CD4-positive, alpha-beta T cell treated with Interferon alpha-2 for 1 hour (primary cell): Measurements from ENCODE around the gene TPO.

Experiments used
- DNase-seq, 2 donors: peaks; one replicate each; pipeline ENCODE4 v3.0.0-alpha.2; 2020 to 2022

TPO gene

DNA sequence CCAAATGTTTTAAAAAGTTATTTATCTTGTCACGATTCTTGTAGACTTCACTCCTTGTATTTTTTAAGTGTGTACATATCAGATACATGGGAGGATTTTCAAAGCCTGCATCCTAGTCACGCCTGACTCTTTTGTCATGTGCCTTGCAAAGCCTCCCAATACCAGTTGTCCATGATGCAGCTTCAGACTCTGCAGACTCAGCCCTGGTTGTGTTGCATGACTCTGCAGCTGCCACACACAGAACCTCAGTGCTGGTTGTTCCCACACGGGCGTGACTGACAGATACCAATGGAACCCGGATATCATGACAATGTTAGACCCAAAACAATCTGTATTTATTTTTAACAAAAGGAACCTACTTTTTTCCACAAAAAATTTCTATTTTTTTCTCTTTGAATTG lies 38.2 kb downstream of the TPO start:
- no peak for DNase-seq

DNA sequence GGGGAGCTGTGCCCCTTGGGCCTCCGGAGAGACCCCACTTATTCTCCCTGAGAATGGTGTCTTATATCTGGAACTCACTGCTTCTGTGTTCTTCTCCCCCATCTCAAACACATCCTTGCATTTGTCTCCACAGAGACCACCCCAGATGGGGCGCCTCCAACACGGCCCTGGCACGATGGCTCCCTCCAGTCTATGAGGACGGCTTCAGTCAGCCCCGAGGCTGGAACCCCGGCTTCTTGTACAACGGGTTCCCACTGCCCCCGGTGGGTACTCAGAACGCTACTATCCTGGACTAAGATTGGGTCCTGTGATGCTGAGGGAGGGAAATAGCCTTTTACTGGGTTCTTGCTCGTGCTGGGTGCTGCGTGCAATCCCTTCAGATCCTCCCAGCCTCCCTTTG lies 40.3 kb downstream of the TPO start:
- DNase-seq: no peak

DNA sequence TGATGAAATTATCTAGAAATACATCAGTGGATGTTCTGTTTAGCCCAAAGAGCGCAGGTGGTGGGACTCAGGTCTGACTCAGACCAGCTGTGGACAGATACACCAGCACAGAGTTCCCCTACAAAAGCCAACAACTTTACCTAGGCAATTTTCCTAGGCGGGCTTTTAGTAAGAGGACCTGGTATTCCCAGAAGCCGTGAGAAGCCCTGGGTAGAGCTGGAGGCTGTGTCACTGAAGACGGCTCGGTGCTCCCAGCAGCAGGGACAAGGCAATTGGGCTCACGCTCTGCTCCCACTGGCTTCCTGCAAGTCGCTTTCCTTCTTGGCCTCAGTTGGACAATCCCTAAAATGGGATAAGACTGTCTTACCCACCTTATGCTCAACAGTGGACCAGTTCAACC lies 41.1 kb downstream of the TPO start:
- no peak for DNase-seq

DNA sequence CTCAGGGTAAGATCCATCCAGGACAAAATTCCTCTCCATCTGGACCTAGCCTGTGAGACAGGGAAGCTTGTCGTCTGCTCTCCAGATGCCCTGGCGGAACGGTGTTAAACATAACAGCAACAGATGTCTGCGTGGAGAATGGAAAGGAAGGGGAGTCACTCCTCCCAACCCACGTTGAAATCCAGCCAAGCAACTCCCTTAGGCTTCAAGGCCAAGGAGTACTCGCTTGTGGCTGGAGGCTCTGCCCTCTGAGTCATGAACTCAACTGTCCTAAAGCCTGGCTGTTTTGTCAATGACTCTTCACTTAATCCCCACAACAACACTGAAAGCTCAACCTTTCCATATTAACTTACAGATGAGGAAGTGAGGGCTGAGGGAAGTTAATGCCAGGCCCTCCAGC lies 42.2 kb downstream of the TPO start:
- DNase-seq: no peak

DNA sequence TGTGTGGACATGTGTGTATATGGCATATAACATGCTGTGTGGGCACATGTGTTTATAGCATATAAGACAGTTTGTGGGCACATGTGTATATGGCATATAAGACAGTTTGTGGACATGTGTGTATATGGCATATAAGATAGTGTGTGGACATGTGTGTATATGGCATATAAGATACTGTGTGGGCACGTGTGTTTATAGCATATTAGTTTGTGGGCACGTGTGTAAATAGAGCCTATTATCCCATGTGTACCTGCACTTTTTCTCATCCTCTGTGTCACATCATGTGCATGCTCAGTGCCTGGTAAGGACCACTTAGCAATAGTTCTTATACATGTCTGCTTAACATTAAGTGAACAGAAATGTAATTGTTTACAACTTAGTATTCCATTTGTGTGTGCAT lies 45.2 kb downstream of the TPO start:
- no peak for DNase-seq

DNA sequence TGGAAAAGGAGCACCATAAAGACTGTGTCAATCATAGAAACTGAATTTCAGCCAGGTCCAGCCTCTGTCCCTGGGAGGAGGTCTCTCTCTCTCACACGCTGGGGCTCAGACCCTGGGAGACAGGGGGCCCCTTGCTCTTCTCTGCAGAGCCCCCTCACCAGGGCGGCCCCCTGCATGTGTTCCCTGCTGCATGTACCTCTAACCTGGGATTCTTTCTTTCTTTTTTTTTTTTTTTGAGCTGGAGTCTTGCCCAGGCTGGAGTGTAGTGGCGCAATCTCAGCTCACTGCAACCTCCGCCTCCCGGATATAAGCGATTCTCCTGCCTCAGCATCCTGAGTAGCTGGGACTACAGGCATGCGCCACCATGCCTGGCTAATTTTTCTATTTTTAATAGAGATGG lies 46.5 kb downstream of the TPO start:
- DNase-seq: no peak

DNA sequence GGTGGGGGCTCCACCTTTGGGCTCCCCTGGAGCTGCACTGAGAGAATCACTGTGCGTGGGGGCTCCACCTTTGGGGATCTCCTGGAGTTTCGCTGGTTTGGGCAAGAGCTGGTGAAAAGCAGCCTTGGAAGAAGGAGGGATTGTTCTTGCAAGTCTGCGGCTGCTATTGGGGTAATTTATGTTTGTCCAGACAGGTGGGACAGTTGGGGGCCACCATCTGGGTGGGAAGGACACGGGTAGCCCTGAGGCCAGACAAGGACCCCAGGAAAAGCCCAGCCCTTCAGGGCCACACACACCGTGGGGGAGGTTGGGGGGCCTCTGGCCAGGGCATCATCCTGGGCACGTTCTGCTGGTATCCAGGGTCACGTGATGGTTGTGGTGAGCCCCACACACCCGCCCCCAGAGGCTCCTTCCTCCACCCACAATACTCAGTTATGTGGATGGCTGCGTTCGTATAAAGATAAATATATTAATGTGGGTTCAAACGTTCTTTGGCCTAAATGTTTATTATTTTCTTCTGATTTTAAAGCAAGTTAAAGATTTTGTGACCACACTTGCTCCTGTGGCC lies 47.7 kb downstream of the TPO start:
- no peak for DNase-seq

DNA sequence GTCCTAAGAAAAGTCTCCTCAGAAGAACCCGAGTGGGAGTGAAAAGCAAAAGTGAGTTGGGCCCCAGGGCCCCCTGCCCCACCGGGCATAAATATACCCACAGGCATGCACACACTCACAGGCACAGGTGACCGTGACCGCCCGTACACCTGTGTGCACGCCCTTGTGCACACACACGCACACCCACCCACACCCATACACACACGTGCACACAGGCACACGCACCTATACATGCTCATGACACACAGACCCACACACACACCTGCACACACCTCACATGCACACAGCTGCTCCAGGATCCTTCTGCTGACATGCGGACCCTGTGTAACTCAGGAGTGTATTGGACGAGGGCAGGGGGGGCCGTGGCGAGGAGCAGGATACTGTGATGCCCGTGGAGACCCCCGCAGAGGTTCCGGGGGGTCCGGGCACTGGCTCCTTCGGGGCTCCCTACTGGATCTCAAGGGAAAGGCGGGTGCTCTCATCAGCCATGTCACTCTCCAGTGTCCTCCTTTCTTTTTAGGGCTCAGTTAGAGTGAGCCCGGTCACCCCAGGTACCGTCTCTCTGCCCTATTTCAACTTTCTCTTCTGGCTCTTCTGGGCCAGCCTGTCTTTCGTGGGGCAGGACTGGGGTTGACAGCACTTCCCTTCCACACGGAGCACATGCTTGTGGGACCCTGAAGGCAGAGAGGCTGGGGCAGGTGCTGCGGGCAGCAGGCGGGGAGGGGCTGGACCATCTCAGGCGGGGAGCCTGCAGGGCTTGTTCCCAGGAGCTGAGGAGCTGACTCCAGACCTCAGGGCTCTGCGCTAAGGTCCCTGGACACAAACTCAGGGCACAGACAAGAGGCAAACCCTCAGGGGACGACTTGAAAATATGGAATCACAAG lies 48.5 kb downstream of the TPO start:
- DNase-seq: no peak

DNA sequence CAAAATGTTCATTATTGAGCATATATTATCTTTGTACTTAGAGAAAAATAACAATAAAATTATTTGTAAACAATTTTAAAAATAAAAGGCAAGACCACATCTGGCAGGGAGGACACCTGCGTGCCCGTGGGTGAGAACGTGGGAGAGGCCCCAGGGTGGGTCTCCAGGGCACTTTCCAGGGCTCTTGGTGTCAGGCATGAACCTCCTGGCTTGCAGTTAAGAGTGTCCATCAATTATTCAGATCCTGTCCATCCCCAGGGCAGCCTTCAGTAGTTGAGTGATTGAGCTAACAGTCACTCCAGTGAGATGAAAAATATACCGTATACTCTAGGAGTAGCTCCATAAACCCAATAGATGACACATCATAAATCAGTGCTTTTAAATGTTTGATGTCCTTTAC lies 49.7 kb downstream of the TPO start:
- DNase-seq: no peak

DNA sequence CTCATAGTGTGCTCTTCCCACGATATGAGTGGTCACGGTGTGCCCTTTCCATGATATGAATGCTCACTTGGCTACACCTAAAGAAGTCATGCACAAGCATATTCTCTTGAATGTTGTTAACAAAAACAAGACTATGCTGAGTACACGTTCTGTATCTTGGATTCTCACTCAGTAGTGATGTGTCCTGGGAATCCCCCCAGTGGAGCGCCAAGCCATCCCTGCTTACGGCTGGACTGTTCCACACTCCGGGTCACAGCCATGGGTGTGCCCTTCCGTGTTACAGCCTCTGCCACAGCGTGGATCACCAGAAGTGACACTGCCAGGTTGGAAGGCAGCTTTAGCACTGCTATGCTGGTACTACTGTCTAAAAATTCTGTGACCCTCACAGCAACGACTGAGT lies 59.1 kb downstream of the TPO start:
- DNase-seq: no peak

DNA sequence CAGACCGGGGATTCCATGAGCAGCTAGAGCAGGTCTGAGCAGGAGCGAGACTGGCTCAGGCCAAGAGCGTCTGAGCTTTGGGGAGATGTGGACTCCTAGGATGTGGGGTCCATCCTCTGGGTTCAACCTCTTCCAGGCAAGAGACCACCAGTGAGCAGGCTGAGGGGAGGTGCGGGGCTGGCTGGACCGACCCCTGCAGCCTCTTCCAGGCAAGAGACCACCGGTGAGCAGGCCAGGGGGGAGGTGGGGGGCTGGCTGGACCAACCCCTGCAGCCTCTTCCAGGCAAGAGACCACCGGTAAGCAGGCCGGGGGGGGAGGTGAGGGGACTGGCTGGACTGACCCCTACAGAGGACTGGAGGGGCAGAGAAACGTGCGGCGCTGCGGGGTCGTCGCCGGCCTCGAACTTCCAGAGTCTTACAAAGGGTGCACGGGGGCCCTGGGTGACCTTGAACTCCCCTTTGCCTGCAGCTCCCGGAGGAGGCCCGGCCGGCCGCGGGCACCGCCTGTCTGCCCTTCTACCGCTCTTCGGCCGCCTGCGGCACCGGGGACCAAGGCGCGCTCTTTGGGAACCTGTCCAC lies 63.4 kb downstream of the TPO start:
- no peak for DNase-seq

DNA sequence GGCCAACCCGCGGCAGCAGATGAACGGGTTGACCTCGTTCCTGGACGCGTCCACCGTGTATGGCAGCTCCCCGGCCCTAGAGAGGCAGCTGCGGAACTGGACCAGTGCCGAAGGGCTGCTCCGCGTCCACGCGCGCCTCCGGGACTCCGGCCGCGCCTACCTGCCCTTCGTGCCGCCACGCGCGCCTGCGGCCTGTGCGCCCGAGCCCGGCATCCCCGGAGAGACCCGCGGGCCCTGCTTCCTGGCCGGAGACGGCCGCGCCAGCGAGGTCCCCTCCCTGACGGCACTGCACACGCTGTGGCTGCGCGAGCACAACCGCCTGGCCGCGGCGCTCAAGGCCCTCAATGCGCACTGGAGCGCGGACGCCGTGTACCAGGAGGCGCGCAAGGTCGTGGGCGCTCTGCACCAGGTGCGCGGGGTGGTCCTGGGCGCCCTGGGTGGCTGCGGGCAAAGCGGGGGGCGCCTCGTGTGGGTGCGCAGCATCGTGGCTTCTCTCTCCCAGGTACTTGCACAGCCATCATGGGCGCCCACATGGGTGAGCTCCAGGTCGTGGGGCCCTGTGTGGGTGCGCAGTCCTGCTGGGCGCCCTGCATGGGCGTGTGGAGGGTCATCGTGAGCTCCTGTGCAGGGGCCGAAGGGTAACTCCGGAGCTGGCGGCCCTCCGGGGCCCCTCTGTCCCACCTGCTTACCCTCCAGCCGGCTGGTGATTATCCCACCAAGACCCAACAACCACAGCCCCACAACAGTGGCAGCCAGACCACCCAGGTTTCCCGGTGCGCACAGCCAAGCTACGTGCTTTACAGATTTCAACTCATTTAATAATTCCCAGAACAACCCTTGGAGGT lies 64.2 kb downstream of the TPO start:
- no peak for DNase-seq

DNA sequence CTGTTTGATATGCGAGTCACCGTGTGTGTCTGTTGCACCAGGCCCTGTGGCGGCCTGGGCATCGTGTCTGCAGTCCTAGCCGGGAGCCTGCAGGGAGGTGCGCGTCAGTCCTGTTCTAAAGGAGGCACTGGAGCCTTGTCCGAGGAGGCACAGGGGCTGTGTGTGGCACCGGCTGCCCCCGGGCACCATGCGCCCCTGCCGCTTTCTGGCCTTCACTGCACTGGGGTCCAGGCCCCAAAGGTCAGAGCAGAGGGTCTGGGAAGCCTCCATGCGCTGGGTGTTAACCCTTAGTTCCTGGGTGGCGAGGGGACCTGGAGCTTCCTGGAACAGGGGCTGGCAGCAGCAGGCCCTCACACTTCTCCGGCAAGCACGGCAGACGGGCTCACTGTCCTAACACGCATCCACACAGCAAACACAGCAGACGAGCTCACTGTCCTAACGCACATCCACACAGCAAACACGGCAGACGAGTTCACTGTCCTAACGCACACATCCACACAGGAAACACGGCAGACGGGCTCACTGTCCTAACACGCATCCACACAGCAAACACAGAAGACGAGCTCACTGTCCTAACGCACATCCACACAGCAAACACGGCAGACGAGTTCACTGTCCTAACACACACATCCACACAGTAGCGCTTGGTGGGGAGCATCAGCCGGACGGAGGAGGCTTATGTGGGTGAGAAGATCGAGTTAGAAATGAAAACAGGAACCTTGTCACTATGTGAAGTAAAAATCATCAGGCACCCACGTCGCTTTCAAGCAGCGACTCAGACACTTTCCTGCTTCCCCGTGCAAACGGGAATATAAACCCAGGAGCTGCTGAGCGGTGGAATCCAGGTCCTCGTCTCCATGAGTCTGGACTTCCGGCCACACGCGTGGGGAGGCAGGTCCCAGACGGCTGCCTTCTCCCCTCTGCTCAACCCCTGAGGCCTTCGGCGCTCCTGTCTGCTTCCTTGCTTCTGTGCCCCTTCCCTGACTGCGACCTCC lies 65.3 kb downstream of the TPO start:
- DNase-seq: no peak

DNA sequence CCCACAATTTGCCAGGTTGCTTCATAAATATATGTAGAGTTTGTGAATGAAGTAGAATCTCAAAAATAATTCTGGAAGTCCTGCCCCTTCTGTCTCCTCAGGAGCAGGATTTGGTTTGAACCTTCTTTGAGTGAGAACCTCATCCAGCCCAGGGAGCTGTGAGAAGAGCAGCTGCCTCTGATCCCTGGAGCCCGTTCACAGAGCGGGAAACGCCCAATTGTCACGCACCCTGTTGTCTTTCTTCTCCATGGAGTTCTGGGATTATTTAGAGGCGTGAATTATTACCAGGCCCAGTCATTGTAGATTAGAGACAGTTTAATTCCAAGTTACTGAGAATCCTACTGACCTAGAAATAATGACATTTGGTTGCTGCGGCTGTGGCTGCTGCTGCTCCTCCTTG lies 66.1 kb downstream of the TPO start:
- no peak for DNase-seq

DNA sequence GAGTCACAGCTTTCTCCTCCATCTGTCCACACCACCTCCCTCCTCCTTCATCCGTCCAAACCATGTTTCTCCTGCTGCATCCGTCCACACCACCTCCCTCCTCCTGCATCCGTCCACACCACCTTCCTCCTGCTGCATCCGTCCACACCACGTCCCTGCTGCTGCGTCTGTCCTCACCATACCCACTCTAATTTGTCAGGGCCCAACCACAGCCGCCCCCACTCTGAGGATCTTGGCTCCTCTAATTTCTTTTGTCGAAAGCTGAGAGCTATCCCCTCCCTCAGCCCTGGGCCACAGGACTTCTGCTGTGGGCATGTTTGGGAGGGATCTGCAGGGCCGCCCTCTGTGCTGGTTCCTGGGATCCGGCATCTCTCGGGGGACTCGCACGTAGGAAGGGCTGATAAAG lies 67.4 kb downstream of the TPO start:
- DNase-seq: no peak

DNA sequence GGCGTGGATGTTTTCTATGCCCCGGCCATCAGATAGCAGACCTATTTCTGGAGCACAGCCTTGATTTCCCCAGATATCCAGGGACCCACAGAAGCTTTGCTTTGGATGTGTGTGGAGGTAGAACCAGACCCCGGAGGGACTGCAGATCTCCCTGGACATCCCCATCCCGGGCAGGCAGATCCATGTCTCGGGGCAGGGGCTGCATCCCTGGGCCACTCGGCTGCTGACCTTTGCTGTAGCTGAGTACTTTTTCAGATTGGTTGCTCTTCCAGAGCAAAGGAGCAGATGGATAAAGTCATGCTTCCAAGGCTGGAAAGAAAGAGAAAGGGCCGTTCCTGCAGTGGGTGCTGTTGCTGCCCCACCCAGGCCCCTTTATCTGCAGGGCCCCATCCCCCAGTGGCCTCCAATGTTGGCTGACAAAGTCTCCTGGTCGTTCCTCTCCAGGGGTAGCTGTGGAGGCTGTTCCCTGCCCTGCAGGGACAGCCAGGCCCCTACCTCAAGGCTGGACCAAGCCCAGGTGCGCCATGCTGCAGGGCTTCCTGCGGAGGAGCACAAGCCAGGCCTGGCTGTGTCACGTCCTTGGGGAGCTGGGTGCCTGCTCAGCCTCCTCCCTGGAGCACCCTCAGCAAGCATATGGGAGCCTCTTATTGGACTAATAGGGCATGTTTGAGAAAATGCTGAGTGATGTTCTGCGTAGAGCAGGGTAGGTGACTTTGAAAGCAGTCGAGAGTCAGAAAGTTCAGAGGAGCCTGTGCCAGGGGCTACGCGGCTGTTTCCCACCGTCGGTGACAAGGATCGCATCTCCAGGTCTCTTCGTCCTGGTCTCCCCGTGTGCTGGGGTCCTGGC lies 68.4 kb downstream of the TPO start:
- DNase-seq: no peak

DNA sequence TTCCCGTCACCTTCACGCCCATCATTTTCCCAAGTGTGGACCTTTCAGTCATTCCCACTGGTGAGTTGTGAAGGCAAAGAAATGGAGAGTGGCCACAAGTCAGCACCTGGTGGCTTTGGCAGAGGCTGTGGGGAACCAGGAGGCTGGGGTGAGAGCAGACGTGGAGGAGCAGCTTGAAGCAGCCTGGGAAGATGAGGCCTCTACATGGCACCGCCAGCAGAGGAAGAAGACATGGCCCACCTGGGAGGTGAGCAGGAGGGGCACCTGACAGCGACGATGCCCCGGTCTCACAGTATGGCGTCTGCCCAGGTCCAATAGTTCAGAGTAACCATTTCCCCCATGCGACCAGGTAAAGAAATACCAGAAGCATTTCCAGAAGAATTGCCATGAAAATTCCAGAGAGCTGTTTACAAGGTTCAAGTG lies 69.0 kb downstream of the TPO start:
- no peak for DNase-seq

DNA sequence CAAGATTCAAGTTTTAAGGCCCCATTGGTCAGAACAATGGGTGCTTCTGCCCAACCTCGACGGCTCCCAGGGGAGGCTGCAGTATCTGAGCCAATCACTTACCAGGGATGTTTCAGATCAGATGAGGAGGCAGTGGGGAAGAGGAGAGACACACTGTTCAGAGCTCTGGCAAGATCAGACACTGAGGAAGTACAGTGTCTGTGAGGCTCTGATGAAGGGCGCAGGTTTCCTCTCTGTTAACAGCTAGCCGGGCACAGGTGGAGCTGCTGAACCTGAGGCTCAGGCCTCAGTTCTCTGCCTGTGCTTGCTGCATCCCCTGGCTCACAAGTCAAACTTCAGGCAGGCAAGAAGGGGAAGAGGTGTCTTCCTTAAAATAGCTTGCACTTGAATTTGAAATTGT lies 69.7 kb downstream of the TPO start:
- DNase-seq: no peak

DNA sequence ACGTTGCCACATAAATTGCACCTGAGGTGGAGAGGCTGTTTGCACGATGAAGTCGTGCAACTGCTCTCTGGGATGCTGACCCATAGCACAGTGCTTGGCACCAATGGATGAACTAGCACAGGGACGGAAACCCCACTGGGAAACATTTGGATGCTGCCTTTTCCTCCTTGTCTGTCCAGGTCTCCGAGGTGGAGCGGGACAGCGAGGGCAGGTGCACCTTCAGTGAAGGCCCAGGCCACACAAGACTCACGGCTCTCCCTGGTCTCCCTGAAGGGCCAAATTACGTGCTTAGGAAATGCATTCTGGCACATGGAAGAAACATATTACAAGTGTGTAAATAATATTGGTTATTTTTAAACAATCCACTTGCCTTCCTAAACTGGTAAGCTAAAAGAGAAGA lies 70.3 kb downstream of the TPO start:
- no peak for DNase-seq

DNA sequence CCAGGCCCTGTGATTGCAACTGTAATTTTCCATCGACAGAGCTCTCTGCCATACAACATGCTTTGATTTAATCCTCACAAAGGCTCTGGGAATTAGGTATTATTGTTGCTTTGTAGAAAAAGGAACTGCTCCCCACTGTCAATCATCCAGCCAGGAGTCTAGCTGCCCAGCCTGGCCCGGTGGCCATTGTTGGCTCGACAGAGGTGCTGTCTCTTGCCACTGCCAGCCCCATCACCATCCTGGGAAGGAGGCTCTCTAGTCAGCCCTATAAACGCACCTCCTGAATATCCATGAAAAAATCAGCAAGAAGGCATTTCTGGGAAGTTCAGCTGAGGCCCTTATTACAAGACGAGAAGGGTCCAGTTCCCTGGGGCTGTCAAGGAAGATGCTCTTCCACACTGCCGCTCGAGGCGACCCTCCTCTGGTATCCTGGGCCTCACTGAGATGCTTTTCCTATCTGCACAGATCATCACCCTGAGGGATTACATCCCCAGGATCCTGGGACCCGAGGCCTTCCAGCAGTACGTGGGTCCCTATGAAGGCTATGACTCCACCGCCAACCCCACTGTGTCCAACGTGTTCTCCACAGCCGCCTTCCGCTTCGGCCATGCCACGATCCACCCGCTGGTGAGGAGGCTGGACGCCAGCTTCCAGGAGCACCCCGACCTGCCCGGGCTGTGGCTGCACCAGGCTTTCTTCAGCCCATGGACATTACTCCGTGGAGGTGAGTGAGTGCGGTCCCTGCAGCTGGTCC lies 71.0 kb downstream of the TPO start:
- DNase-seq: no peak

DNA sequence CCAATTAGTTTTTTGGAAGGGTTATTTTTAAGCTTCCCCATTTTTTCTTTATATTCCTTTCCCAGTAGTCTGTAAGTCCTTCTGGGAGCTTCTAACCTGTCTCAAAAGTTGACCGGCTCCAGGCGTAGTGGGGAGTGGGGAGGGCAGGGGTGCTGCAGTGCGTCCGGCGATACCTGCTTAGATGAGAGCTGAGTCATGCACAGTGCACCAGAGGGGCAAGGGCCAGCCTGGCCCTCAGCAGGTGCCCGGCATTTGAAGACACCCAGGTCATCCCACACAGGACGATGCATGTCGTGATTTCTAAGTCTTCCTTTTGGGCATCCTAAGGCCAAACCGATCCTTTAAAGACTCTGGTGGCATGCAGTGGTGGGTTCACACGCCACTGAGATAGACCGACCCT lies 73.4 kb downstream of the TPO start:
- DNase-seq: no peak
